OCI-LY7 (cell line): Measurements from ENCODE around the gene HID1.

Experiments
- EZH2phosphoT487 ChIP-seq: fragments of 200-600 bp; sonication (generic); IDR thresholded peaks from 2 replicates; pipeline ENCODE4 v1.6.1; 2018; ENCODE audit warnings: low read depth, borderline replicate concordance, mild to moderate bottlenecking, mixed run types, antibody characterized with exemption, low read length, moderate library complexity, mixed read lengths
- TF ChIP-seq, protein P1 (sequence below): fragments of 200-600 bp; sonication (generic); conservative IDR thresholded peaks from 2 replicates; pipeline ENCODE4 v1.5.1; 2014; ENCODE audit warnings: mild to moderate bottlenecking, antibody characterized with exemption, low read length, moderate library complexity, mixed read lengths

DNA sequence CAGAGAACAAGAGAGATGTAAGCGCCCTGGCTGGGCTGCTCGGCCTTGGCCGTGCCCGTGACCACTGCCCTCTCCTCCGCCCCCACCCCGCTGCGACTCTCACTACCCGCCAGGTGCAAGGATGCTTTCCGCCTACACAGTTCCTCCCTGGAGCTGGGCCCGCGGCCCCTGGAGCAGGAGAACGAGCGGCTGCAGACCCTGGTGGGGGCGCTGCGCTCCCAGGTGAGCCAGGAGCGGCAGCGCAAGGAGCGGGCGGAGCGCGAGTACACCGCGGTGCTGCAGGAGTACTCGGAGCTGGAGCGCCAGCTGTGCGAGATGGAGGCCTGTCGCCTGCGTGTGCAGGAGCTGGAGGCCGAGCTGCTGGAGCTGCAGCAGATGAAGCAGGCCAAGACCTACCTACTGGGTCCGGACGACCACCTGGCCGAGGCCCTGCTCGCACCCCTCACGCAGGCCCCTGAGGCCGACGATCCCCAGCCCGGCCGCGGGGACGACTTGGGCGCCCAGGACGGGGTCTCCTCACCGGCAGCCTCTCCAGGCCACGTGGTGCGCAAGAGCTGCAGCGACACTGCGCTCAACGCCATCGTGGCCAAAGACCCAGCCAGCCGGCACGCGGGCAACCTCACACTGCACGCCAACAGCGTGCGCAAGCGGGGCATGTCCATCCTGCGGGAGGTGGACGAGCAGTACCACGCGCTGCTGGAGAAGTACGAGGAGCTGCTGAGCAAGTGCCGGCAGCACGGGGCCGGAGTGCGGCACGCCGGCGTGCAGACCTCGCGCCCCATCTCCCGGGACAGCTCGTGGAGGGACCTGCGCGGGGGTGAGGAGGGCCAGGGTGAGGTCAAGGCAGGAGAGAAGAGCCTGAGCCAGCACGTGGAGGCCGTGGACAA lies 30.8 kb upstream of the HID1 start:
- TF ChIP-seq, protein P1, sequence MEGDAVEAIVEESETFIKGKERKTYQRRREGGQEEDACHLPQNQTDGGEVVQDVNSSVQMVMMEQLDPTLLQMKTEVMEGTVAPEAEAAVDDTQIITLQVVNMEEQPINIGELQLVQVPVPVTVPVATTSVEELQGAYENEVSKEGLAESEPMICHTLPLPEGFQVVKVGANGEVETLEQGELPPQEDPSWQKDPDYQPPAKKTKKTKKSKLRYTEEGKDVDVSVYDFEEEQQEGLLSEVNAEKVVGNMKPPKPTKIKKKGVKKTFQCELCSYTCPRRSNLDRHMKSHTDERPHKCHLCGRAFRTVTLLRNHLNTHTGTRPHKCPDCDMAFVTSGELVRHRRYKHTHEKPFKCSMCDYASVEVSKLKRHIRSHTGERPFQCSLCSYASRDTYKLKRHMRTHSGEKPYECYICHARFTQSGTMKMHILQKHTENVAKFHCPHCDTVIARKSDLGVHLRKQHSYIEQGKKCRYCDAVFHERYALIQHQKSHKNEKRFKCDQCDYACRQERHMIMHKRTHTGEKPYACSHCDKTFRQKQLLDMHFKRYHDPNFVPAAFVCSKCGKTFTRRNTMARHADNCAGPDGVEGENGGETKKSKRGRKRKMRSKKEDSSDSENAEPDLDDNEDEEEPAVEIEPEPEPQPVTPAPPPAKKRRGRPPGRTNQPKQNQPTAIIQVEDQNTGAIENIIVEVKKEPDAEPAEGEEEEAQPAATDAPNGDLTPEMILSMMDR, result no peak
- no peak for TF ChIP-seq EZH2phosphoT487
